ELF-1 (cell line): ENCODE measurements around the gene SRSF2.
A peak's percentile ranks its signal among the peaks of the same experiment; 100 is the strongest.
"Not testable (repeated sequence)": the region's sequence is repeated elsewhere in the genome, so short reads cannot be mapped to it uniquely, and the experiment has no call there.

Source experiments
- DNase-seq: peaks from one replicate; pipeline ENCODE4 v3.0.0-alpha.2; 2016; ENCODE audit warnings: low read depth, low spot score

SRSF2 gene

DNA sequence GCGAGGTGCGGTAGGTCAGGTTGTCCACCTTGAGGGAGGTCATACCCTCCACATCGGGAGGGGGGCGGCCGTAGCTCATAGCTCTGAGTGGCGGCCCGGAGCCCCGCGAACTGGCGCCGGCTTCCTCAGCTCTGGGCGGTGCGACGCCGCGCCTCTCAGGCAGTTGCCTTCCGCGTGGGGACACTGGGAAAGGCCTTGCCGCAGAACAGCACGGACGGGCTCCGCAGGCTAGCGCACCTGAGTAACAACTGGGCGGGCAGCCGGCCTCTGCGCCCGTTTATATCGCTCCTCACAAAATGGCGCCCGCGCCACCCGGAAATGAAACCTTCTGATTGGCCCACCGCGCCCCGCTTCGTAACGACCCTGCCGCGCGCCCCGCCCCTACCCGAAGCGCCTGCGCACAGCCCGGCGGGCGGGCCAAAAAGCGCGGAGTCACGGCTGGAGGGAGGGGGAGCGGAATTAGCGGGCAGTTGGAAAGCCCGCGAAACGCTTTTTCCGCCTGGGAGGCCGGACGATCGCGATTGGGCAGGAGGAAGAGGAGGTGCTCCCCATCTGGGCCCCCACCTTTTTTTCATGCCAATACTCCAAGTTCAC, at the start of gene SRSF2:
TSS of gene SRSF2 (minus strand) at position 250 of the 594 bp plus-strand sequence. CDS start at position 79, 171 bp downstream.
- DNase-seq = peak; percentile 99

- DNase-seq = no peak
Observed at GRCh38 chr17:76784926-76785325, 47.8 kb upstream of the SRSF2 start.

- DNase-seq = no peak
Observed at GRCh38 chr17:76783146-76783545, 46.0 kb upstream of the SRSF2 start.

DNA sequence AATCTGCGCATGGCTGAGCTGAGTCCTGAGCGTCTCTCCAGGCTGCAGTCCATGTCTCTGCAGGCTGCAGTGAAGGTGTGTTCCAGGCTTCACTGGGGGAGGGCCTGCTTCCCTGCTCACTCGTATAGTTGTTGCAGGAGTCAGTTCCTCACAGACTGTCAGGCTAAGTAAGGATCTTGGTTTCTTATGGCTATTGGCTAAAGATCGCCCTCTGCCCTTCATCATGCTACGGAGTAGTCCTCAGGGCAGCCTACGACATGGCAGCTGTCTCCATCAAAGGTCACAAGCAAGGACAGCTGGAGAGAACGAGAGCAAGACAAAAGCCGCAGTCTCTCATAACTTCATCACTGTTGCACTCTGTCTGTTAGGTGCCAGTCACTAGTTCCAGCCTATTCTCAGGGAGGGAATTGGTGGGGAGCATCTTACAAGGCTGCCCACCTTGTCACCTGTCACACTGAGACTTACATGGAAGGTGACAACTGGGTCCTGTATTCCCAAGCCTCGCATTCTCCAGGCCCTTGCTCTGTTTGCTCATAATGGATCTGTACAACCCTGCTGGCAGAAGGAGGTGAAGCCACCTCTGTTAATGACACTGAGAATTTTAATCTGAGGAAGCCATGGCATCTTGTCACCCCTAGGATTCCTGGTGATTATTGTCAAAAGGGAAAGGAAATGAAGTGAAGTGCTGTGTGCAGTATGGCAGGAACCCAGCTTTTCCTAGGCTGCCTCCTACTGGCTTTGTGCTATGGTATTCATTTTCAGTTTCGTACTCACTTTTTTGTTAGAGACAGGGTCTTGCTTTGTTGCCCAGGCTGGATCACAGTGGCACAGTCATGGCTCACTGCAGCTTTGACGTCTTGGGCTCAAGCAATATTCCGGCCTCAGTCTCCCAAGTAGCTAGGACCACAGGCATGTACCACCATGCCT, 44.2 kb upstream of the SRSF2 start:
- DNase-seq = peak; percentile 37

GRCh38 chr17:76775021-76775600, 38.0 kb upstream of the SRSF2 start:
- DNase-seq = no peak

- peak; percentile 61 for DNase-seq
Observed at GRCh38 chr17:76772842-76773525, 35.9 kb upstream of the SRSF2 start.

DNA sequence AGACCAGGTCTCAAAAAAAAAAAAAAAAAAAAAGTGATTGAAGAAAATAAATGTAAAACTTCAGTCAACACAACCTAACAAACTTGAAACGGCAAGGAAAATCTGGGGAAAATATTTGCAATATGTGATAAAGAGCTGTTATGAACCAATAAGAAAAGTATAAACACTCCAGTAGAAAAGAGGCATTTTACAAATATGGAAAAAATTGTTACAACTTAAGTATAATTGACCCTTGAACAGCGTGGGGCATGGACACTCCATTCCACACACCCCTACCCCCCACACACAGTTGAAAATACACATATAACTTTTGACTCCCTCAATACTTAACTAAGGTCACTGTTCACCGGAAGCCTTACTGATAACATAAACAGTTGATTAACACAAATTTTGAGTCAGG, 21.4 kb upstream of the SRSF2 start:
- no peak for DNase-seq

GRCh38 chr17:76757256-76757655, 20.1 kb upstream of the SRSF2 start:
- DNase-seq = no peak

GRCh38 chr17:76755285-76755684, 18.2 kb upstream of the SRSF2 start:
- DNase-seq = no peak

GRCh38 chr17:76753061-76753961, 16.2 kb upstream of the SRSF2 start:
- no peak for DNase-seq

GRCh38 chr17:76752006-76752405, 14.9 kb upstream of the SRSF2 start:
- DNase-seq = no peak

DNA sequence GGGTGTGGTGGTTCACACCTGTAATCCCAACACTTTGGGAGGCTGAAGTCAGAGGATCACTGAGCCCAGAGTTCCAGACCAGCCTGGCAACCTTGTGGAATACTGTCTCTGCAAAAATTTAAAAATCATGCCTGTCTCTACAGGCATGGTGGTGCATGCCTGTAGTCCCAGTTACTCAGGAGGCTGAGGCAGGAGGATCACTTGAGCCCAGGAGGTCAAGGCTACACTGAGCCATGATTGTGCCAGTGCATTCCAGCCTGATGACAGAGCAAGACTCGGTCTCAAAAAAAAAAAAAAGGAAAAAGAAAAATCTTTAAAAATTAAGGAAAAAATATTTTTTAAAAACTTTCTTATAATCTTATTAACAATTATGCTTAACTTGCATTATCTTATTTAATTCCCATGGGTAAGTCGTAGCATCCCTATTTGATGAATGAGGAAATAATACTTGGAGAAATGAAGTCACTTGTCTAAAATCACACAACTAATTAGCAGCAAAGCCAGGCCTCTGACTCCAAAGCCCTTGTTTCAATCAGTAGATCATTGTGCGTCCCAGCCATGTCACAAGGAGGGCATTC, 14.4 kb upstream of the SRSF2 start:
- no peak for DNase-seq

- DNase-seq = no peak
Observed at GRCh38 chr17:76748657-76749056, 11.5 kb upstream of the SRSF2 start.

- no peak for DNase-seq
Observed at GRCh38 chr17:76747716-76748363, 10.7 kb upstream of the SRSF2 start.

DNA sequence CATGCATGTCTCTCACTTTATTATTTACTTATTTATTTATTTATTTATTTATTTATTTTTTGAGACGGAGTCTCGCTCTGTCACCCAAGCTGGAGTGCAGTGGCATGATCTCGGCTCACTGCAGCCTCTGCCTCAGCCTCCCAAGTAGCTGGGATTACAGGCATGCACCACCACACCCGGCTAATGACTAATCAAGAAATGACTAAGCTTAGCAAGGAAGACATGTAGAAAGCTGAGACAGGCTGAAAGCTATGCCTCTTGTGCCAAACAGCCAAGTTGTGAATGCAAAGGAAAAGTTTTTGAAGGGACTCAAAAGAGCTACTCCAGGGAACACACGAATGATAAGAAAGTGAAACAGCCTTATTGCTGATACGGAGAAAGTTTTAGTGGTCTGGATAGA, 8.7 kb upstream of the SRSF2 start:
- not testable (repeated sequence) for DNase-seq

DNA sequence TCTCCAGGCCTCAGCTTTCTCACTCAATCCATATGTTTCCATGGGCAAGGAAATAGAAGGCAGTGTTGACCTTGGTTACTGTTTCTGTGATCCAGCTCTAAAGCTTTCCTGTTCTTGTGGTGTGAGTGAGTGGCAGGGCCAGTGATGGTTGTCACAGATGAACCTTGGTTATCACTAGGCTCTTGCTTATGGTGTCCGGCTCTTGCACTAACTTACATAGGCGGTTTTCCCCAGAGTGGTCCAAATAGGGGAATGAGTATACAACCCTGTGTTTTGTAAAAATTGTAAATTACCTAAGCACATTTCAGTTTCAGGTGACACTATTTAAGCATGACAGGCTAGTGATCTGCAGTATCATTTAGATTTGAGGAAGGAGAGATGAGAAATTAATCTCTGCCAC, 7.6 kb upstream of the SRSF2 start:
- DNase-seq = no peak

GRCh38 chr17:76742958-76743357, 5.8 kb upstream of the SRSF2 start:
- no peak for DNase-seq

GRCh38 chr17:76740329-76741118, 3.4 kb upstream of the SRSF2 start:
- DNase-seq = no peak

GRCh38 chr17:76739568-76740115, 2.5 kb upstream of the SRSF2 start:
- not testable (repeated sequence) for DNase-seq
